ENCODE measurements around the gene COX10.

COX10 gene

DNA sequence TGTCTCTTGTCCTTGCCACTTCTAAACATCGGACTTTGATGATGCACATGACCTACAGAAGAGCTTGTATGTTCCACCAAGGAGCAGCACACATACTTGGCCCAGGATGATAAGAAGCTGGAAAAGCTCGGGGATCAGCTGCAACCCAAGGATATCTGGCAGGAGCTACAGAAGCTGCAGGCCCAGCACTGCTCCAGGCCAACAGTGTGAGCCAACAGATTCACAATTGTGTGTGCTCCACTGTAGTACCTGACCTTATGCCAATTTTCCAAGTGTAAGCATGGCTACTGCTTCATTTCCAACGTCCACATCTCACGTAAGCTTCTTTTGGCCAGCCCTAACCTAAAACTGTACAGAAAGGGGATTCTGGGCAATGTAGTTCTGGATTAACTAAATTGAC is 83.4 kb downstream of the COX10 start:
- H3K18ac ChIP-seq (ENCODE audit: low read length) = no peak overlapping the region
- no peaks in the 10 kb centered on the region for H3K4me1 ChIP-seq (ENCODE audit: control insufficient read depth, low read depth, low read length)
- no peaks in the 10 kb centered on the region for H3K27me3 ChIP-seq (ENCODE audit: insufficient read depth, low read length, poor library complexity)
- no peak overlapping the region for H3K4me3 ChIP-seq (ENCODE audit: low read length)
- WGBS (ENCODE audit: extremely low coverage, insufficient coverage, low lambda C conversion rate) = no CpG with 5 or more reads among the region's 4 CpGs
- H3K4me2 ChIP-seq (ENCODE audit: low read length) = no peak overlapping the region
- no peak overlapping the region for H3K23ac ChIP-seq (ENCODE audit: low read length)
- H3K36me3 ChIP-seq (ENCODE audit: control insufficient read depth, insufficient read depth, low read length) = no peaks in the 10 kb centered on the region
- H4K8ac ChIP-seq (ENCODE audit: low read depth, low read length) = no peak overlapping the region
- H4K5ac ChIP-seq (ENCODE audit: low read length) = no peak overlapping the region
- H3K56ac ChIP-seq (ENCODE audit: low read length) = no peak overlapping the region
- H3K79me2 ChIP-seq (ENCODE audit: control insufficient read depth, insufficient read depth, low read length) = no peaks in the 10 kb centered on the region
- no peak overlapping the region for H3K27ac ChIP-seq (ENCODE audit: low read depth, low read length)
- H3K4ac ChIP-seq (ENCODE audit: low read depth, low read length) = no peak overlapping the region
- H2AK5ac ChIP-seq (ENCODE audit: low read length) = no peak overlapping the region
- peaks cover 5% of the 10 kb centered on the region for H3K79me1 ChIP-seq (ENCODE audit: low read length)
- no peak for DNase-seq
- no peak overlapping the region for H2BK120ac ChIP-seq (ENCODE audit: low read depth, low read length)
- H3K9ac ChIP-seq (ENCODE audit: low read length) = no peak overlapping the region
- no peak overlapping the region for H2BK5ac ChIP-seq (ENCODE audit: low read length)
- H2BK15ac ChIP-seq (replicated peaks; ENCODE audit: low read depth) = no peak overlapping the region

- Histone ChIP-seq H3K23ac (ENCODE audit: low read length) (no peak overlapping the region), H3K9ac (ENCODE audit: low read length) (no peak overlapping the region)
- no CpG with 5 or more reads among the region's 1 CpG for WGBS (ENCODE audit: extremely low coverage, insufficient coverage, low lambda C conversion rate)
Measured at GRCh38 chr17:14153374-14153773, 84.1 kb downstream of the COX10 start.

DNA sequence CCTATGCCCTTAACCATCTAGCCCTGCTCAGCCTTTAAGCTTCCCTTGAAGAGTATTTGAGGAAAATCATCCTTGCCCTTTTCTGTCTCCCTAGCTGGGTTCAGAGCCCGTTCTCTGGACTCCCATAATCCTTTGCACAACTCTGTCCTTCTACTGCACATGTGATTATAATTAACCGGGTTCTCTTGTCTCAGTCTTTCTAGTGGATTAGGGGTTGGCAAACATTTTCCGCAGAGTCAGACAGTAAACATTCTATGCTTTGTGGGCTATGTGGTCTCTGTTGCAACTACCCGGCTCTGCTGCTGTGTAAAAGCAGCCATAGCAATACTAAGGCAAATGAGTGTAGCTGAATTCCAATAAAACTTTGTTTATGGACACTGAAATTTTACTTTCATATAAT is 87.4 kb downstream of the COX10 start:
- Histone ChIP-seq H3K27me3 (ENCODE audit: insufficient read depth, low read length, poor library complexity) (no peaks in the 10 kb centered on the region), H4K8ac (ENCODE audit: low read depth, low read length) (no peak overlapping the region), H4K5ac (ENCODE audit: low read length) (no peak overlapping the region), H3K18ac (ENCODE audit: low read length) (no peak overlapping the region), H2BK15ac (replicated peaks; ENCODE audit: low read depth) (no peak overlapping the region), H3K56ac (ENCODE audit: low read length) (no peak overlapping the region), H3K36me3 (ENCODE audit: control insufficient read depth, insufficient read depth, low read length) (no peaks in the 10 kb centered on the region), H3K27ac (ENCODE audit: low read depth, low read length) (no peak overlapping the region), H3K4me3 (ENCODE audit: low read length) (no peak overlapping the region), H3K79me1 (ENCODE audit: low read length) (peaks cover 3% of the 10 kb centered on the region), H3K79me2 (ENCODE audit: control insufficient read depth, insufficient read depth, low read length) (no peaks in the 10 kb centered on the region), H3K4ac (ENCODE audit: low read depth, low read length) (no peak overlapping the region), H2BK120ac (ENCODE audit: low read depth, low read length) (no peak overlapping the region), H3K23ac (ENCODE audit: low read length) (no peak overlapping the region), H2BK5ac (ENCODE audit: low read length) (no peak overlapping the region), H3K9ac (ENCODE audit: low read length) (no peak overlapping the region), H3K4me1 (ENCODE audit: control insufficient read depth, low read depth, low read length) (no peaks in the 10 kb centered on the region), H2AK5ac (ENCODE audit: low read length) (no peak overlapping the region), H3K4me2 (ENCODE audit: low read length) (no peak overlapping the region)
- no peak for DNase-seq
- WGBS (ENCODE audit: extremely low coverage, insufficient coverage, low lambda C conversion rate) = no CpG with 5 or more reads among the region's 4 CpGs

More at GRCh38 chr17:14153374-14153773, 84.1 kb downstream of the COX10 start:
- peaks cover 5% of the 10 kb centered on the region for H3K79me1 ChIP-seq (ENCODE audit: low read length)
- H3K27me3 ChIP-seq (ENCODE audit: insufficient read depth, low read length, poor library complexity) = no peaks in the 10 kb centered on the region
- no peak overlapping the region for H3K4ac ChIP-seq (ENCODE audit: low read depth, low read length)
- no peak overlapping the region for H3K27ac ChIP-seq (ENCODE audit: low read depth, low read length)
- no peak overlapping the region for H4K8ac ChIP-seq (ENCODE audit: low read depth, low read length)
- no peak overlapping the region for H3K4me2 ChIP-seq (ENCODE audit: low read length)
- no peak overlapping the region for H2BK5ac ChIP-seq (ENCODE audit: low read length)
- H2AK5ac ChIP-seq (ENCODE audit: low read length) = no peak overlapping the region
- no peak overlapping the region for H2BK15ac ChIP-seq (replicated peaks; ENCODE audit: low read depth)
- H2BK120ac ChIP-seq (ENCODE audit: low read depth, low read length) = no peak overlapping the region
- H3K36me3 ChIP-seq (ENCODE audit: control insufficient read depth, insufficient read depth, low read length) = no peaks in the 10 kb centered on the region
- DNase-seq = no peak
- H4K5ac ChIP-seq (ENCODE audit: low read length) = no peak overlapping the region
- no peaks in the 10 kb centered on the region for H3K79me2 ChIP-seq (ENCODE audit: control insufficient read depth, insufficient read depth, low read length)
- H3K56ac ChIP-seq (ENCODE audit: low read length) = no peak overlapping the region
- no peaks in the 10 kb centered on the region for H3K4me1 ChIP-seq (ENCODE audit: control insufficient read depth, low read depth, low read length)
- no peak overlapping the region for H3K18ac ChIP-seq (ENCODE audit: low read length)
- no peak overlapping the region for H3K4me3 ChIP-seq (ENCODE audit: low read length)

GRCh38 chr17:14157822-14158221 is 88.5 kb downstream of the COX10 start:
- Histone ChIP-seq H2AK5ac (ENCODE audit: low read length) (no peak overlapping the region), H3K79me1 (ENCODE audit: low read length) (peaks cover 3% of the 10 kb centered on the region), H2BK120ac (ENCODE audit: low read depth, low read length) (no peak overlapping the region), H3K18ac (ENCODE audit: low read length) (no peak overlapping the region), H3K79me2 (ENCODE audit: control insufficient read depth, insufficient read depth, low read length) (no peaks in the 10 kb centered on the region), H4K8ac (ENCODE audit: low read depth, low read length) (no peak overlapping the region), H3K9ac (ENCODE audit: low read length) (no peak overlapping the region), H3K4me1 (ENCODE audit: control insufficient read depth, low read depth, low read length) (no peaks in the 10 kb centered on the region), H4K5ac (ENCODE audit: low read length) (no peak overlapping the region), H3K4me2 (ENCODE audit: low read length) (no peak overlapping the region), H3K4ac (ENCODE audit: low read depth, low read length) (no peak overlapping the region), H3K27ac (ENCODE audit: low read depth, low read length) (no peak overlapping the region), H2BK5ac (ENCODE audit: low read length) (no peak overlapping the region), H2BK15ac (replicated peaks; ENCODE audit: low read depth) (no peak overlapping the region), H3K36me3 (ENCODE audit: control insufficient read depth, insufficient read depth, low read length) (no peaks in the 10 kb centered on the region), H3K4me3 (ENCODE audit: low read length) (no peak overlapping the region), H3K27me3 (ENCODE audit: insufficient read depth, low read length, poor library complexity) (no peaks in the 10 kb centered on the region), H3K56ac (ENCODE audit: low read length) (no peak overlapping the region), H3K23ac (ENCODE audit: low read length) (no peak overlapping the region)
- no peak for DNase-seq
- 100% methylated on average over 1 of the region's 1 CpG for WGBS (ENCODE audit: extremely low coverage, insufficient coverage, low lambda C conversion rate)

GRCh38 chr17:14158707-14159106 is 89.4 kb downstream of the COX10 start:
- H4K5ac ChIP-seq (ENCODE audit: low read length) = no peak overlapping the region
- no peaks in the 10 kb centered on the region for H3K36me3 ChIP-seq (ENCODE audit: control insufficient read depth, insufficient read depth, low read length)
- no peak overlapping the region for H3K23ac ChIP-seq (ENCODE audit: low read length)
- H2BK15ac ChIP-seq (replicated peaks; ENCODE audit: low read depth) = no peak overlapping the region
- H3K9ac ChIP-seq (ENCODE audit: low read length) = no peak overlapping the region
- H3K4ac ChIP-seq (ENCODE audit: low read depth, low read length) = no peak overlapping the region
- H3K79me1 ChIP-seq (ENCODE audit: low read length) = peaks cover 3% of the 10 kb centered on the region
- H3K79me2 ChIP-seq (ENCODE audit: control insufficient read depth, insufficient read depth, low read length) = no peaks in the 10 kb centered on the region
- H3K4me1 ChIP-seq (ENCODE audit: control insufficient read depth, low read depth, low read length) = no peaks in the 10 kb centered on the region
- no CpG with 5 or more reads among the region's 3 CpGs for WGBS (ENCODE audit: extremely low coverage, insufficient coverage, low lambda C conversion rate)
- H2AK5ac ChIP-seq (ENCODE audit: low read length) = no peak overlapping the region
- no peak overlapping the region for H2BK120ac ChIP-seq (ENCODE audit: low read depth, low read length)
- no peak overlapping the region for H3K27ac ChIP-seq (ENCODE audit: low read depth, low read length)
- no peak overlapping the region for H4K8ac ChIP-seq (ENCODE audit: low read depth, low read length)
- H3K27me3 ChIP-seq (ENCODE audit: insufficient read depth, low read length, poor library complexity) = no peaks in the 10 kb centered on the region
- no peak overlapping the region for H2BK5ac ChIP-seq (ENCODE audit: low read length)
- H3K18ac ChIP-seq (ENCODE audit: low read length) = no peak overlapping the region
- H3K4me3 ChIP-seq (ENCODE audit: low read length) = no peak overlapping the region
- H3K56ac ChIP-seq (ENCODE audit: low read length) = no peak overlapping the region
- no peak overlapping the region for H3K4me2 ChIP-seq (ENCODE audit: low read length)
- no peak for DNase-seq

DNA sequence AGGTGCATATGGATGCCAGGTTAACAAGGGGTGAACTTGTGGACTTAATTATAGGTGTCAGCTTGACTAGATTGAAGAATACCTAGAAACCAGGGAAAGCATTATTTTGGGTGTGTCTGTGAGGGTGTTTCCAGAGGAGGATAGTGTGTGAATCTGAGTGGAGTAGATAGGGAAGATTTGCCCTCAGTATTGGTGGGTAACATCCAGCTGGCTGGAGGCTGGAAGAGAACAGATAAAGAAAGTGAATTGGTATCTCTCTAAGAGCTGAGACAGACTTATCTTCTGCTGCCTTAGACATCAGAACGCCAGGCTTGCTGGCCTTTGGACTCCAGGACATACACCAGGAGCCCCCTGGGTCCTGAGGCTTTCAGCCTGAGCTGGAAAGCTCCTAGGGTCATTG is 92.1 kb downstream of the COX10 start:
- H3K36me3 ChIP-seq (ENCODE audit: control insufficient read depth, insufficient read depth, low read length) = no peaks in the 10 kb centered on the region
- H3K56ac ChIP-seq (ENCODE audit: low read length) = no peak overlapping the region
- H2AK5ac ChIP-seq (ENCODE audit: low read length) = no peak overlapping the region
- H3K27me3 ChIP-seq (ENCODE audit: insufficient read depth, low read length, poor library complexity) = no peaks in the 10 kb centered on the region
- H3K4me1 ChIP-seq (ENCODE audit: control insufficient read depth, low read depth, low read length) = no peaks in the 10 kb centered on the region
- no peaks in the 10 kb centered on the region for H3K79me2 ChIP-seq (ENCODE audit: control insufficient read depth, insufficient read depth, low read length)
- no peak overlapping the region for H2BK5ac ChIP-seq (ENCODE audit: low read length)
- H3K4ac ChIP-seq (ENCODE audit: low read depth, low read length) = no peak overlapping the region
- H3K9ac ChIP-seq (ENCODE audit: low read length) = no peak overlapping the region
- no peaks in the 10 kb centered on the region for H3K79me1 ChIP-seq (ENCODE audit: low read length)
- H3K27ac ChIP-seq (ENCODE audit: low read depth, low read length) = no peak overlapping the region
- no CpG with 5 or more reads among the region's 1 CpG for WGBS (ENCODE audit: extremely low coverage, insufficient coverage, low lambda C conversion rate)
- no peak overlapping the region for H3K18ac ChIP-seq (ENCODE audit: low read length)
- no peak for DNase-seq
- no peak overlapping the region for H2BK15ac ChIP-seq (replicated peaks; ENCODE audit: low read depth)
- H4K5ac ChIP-seq (ENCODE audit: low read length) = no peak overlapping the region
- no peak overlapping the region for H2BK120ac ChIP-seq (ENCODE audit: low read depth, low read length)
- no peak overlapping the region for H3K4me2 ChIP-seq (ENCODE audit: low read length)
- no peak overlapping the region for H4K8ac ChIP-seq (ENCODE audit: low read depth, low read length)
- no peak overlapping the region for H3K4me3 ChIP-seq (ENCODE audit: low read length)
- no peak overlapping the region for H3K23ac ChIP-seq (ENCODE audit: low read length)
